Common myeloid progenitor, CD34-positive (primary cell): ENCODE data around the gene MYMK.

Experiments
- CTCF ChIA-PET: fragments of 350-600 bp; sonication (Branson Sonifier 250); formaldehyde crosslinking; loops from one replicate; lab custom pipeline; 2021; ENCODE audit warnings: antibody characterized with exemption; lab: Charles Lee
- POLR2A ChIA-PET: fragments of 350-600 bp; sonication (Branson Sonifier 250); formaldehyde crosslinking; loops from one replicate; lab custom pipeline; 2021; ENCODE audit warnings: antibody characterized with exemption; lab: Charles Lee
- DNase-seq, 3 donors: peaks; one replicate each; pipeline versions ENCODE4 v3.0.0 to v3.0.0-alpha.2; 2013
- H3K27ac ChIP-seq, 2 experiments: 1 replicate in 1 of 2; 2 replicates in 1 of 2; pipeline ENCODE4 v1.7.0; 2013; ENCODE audit warnings: inconsistent platforms in 2 of 2, low read length in 2 of 2, mild to moderate bottlenecking in 2 of 2, low read depth in 1 of 2, moderate library complexity in 1 of 2; ENCODE audit not compliant: severe bottlenecking in 2 of 2, insufficient read depth in 1 of 2, poor library complexity in 1 of 2
- H3K27me3 ChIP-seq, 5 experiments: replicated peaks in 2 of 5; 1 replicate in 3 of 5; 2 replicates in 2 of 5; pipeline versions ENCODE4 v1.6.1 to v1.7.0; 2013; ENCODE audit warnings: low read length in 4 of 5, mild to moderate bottlenecking in 2 of 5, moderate library complexity in 2 of 5, inconsistent platforms in 1 of 5; ENCODE audit not compliant: insufficient read depth in 5 of 5, control insufficient read depth in 4 of 5
- H3K36me3 ChIP-seq, 4 experiments: 1 replicate in 2 of 4; 2 replicates in 2 of 4; pipeline versions ENCODE4 v1.6.1 to v1.7.0; 2013; ENCODE audit warnings: low read length in 3 of 4, control low read depth in 1 of 4, mild to moderate bottlenecking in 1 of 4; ENCODE audit not compliant: control insufficient read depth in 4 of 4, insufficient read depth in 4 of 4
- H3K4me1 ChIP-seq, 4 experiments: 1 replicate in 3 of 4; 2 replicates in 1 of 4; pipeline versions ENCODE4 v1.6.1 to v1.7.1; 2013; ENCODE audit warnings: low read length in 3 of 4, mild to moderate bottlenecking in 3 of 4, control low read depth in 1 of 4, inconsistent platforms in 1 of 4, moderate library complexity in 1 of 4; ENCODE audit not compliant: control insufficient read depth in 4 of 4, insufficient read depth in 4 of 4; ENCODE audit errors: control extremely low read depth in 1 of 4
- H3K4me3 ChIP-seq, 7 experiments: 1 replicate in 4 of 7; 2 replicates in 3 of 7; pipeline versions ENCODE4 v1.5.1 to v1.7.0; 2013; ENCODE audit warnings: mild to moderate bottlenecking in 7 of 7, low read length in 6 of 7, moderate library complexity in 6 of 7, inconsistent platforms in 2 of 7, low read depth in 2 of 7, control low read depth in 1 of 7; ENCODE audit not compliant: insufficient read depth in 4 of 7, control insufficient read depth in 1 of 7; ENCODE audit errors: extremely low read depth in 1 of 7
- H3K9me3 ChIP-seq, 5 experiments: 1 replicate in 4 of 5; 2 replicates in 1 of 5; pipeline versions ENCODE4 v1.6.1 to v1.7.1; 2013; ENCODE audit warnings: low read length in 4 of 5, mild to moderate bottlenecking in 2 of 5, inconsistent platforms in 1 of 5, low read depth in 1 of 5, moderate library complexity in 1 of 5; ENCODE audit not compliant: control insufficient read depth in 4 of 5, insufficient read depth in 2 of 5; ENCODE audit errors: control extremely low read depth in 1 of 5
- WGBS: methylation state at CpG from one replicate; pipeline ENCODE4 v1.1.5; 2013; ENCODE audit not compliant: insufficient coverage; 5-methylcytosine and 5-hydroxymethylcytosine counted together

Gene MYMK

DNA sequence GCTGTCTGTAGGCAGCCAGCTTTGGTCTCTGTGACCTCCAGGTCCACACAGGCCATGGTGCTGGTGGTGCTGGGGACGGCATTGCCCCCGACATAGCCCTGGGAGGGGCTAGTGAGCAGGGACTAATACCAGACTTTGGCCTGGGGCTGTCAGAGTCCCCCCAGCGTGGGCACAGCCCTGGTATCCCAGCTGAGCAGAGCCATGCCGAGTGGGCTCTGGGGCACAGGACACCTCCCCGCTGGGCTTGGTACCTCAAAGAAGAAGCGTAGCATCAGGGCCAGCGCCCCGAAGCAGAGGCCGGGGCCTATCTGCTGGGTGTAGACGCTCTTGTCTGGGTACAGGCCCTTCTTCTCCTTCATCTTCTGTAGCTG lies 9.5 kb downstream of the MYMK start:
- CTCF ChIA-PET, result interaction anchor here (0.8 kb wide), 1 partner anchor 15 kb away, joined by 3 read pairs; no protein-coding TSS in a partner anchor
- Histone ChIP-seq H3K27ac (no peak overlapping the region), H3K9me3 (no peaks in the 10 kb centered on the region), H3K36me3 (no peaks in the 10 kb centered on the region), H3K27me3 (no peaks in the 10 kb centered on the region), H3K4me1 (peaks cover 0 to 7% (median 0%) of the 10 kb centered on the region in 4 experiments), H3K4me3 (no peak overlapping the region)
- no peak for DNase-seq
- POLR2A ChIA-PET, result no interaction called here
- WGBS, result 96% methylated on average over 9 of the region's 10 CpGs

DNA sequence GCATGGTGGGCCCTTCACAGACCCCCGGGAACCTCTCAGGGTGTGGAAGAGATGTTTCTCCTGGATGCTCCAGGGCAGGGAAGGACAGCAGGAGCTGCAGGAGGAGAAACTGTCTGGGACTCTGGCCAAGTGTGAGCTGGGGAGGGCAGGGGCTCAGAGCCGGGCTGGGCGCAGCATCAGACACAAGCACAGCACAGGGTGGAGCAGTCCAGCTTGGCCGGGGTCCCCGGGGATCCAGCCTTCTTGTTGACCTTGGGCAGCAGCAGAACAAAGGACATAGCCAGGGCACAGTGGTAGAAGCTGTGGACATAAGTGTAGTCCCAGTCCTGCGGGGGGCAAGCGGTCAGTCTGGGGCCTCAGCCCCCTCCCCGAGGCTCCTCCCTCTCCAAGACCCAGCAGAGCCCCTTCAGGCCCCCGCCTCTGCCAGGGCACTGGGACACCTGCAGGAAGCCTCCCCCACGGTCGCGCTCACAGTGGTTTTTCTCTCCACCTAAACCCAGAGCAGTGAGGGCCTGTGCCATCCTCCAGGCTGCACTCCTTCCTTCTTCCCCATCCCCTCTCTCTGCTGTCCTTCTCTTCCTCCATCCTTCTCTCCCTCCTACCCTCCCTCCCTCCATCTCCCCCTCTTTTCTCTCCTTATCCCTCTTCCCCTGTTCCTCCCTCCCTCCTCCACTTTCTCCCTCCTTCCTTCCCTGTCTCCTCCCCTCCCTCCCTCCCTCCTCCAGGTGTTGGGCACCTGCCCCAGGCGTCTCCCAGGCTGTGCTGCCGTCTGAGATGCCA lies 10.1 kb downstream of the MYMK start:
- WGBS, result 70% methylated on average over 13 of the region's 14 CpGs
- no peak for DNase-seq

GRCh38 chr9:133513214-133514100 lies 11.3 kb downstream of the MYMK start:
- Histone ChIP-seq H3K36me3 (no peaks in the 10 kb centered on the region), H3K4me1 (peaks cover 0 to 23% (median 15%) of the 10 kb centered on the region in 4 experiments), H3K9me3 (no peaks in the 10 kb centered on the region), H3K27me3 (no peaks in the 10 kb centered on the region), H3K27ac (no peak overlapping the region), H3K4me3 (no peak overlapping the region)
- CTCF ChIA-PET, result interaction anchor here (1.0 kb wide), 1 partner anchor 33 kb away, joined by 3 read pairs; no protein-coding TSS in a partner anchor
- WGBS, result 90% methylated on average over 20 of the region's 28 CpGs
- no peak for DNase-seq
- POLR2A ChIA-PET, result no interaction called here

More for the DNA sequence above, 10.1 kb downstream of the MYMK start:
- ChIA-PET POLR2A (interaction anchor here (0.6 kb wide), 1 partner anchor 158 kb away, joined by 4 read pairs; no protein-coding TSS in a partner anchor), CTCF (interaction anchor here (1.0 kb wide), 1 partner anchor 34 kb away, joined by 3 read pairs; no protein-coding TSS in a partner anchor)
- no peak overlapping the region for H3K4me3 ChIP-seq
- H3K36me3 ChIP-seq, result no peaks in the 10 kb centered on the region
- no peaks in the 10 kb centered on the region for H3K9me3 ChIP-seq
- H3K27ac ChIP-seq, result no peak overlapping the region
- peaks cover 0 to 12% (median 4%) of the 10 kb centered on the region in 4 experiments for H3K4me1 ChIP-seq
- H3K27me3 ChIP-seq, result no peaks in the 10 kb centered on the region

DNA sequence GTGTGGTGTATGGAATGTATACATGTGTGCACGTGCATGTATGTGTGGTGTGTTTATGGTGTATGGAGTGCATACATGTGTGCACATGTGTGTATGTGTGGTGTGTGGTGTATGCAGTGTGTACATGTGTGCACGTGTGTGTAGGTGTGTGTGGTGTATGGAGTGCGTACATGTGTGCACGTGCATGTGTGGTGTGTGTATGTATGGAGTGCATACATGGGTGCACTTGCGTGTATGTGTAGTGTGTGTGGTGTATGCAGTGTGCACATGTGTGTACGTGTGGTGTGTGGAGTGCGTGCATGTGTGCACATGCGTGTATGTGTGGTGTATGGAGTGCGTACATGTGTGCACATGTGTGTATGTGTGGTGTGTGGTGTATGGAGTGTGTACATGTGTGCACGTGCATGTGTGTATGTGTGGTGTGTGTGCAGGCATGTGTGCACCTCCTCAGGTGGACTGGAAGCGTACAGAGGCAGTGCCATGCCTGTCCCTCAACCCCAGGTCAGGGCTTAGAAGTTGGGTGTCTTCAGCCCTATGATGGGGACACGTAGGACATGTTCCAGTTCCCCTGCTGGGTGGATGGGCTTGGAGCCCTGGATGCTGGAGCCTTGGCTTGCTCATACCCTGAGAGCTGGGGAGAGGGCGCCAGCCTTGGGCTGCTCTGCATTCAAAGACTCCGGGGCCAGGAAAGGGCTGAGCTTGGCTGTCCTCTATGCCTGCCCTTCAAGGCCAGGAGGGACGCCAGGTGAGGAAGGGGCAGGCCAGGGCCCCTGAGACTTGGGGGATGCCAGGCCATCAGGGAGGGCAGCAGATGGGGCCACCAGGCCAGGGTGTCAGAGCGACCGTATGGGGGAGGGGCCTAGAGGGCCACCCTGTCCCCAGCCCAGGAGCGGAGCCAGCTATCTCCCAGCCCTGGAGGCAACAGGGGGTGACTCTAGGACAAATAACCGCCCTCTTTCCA lies 12.2 kb downstream of the MYMK start:
- no peak for DNase-seq
- Histone ChIP-seq H3K27ac (no peak overlapping the region), H3K4me1 (peaks cover 0 to 30% (median 20%) of the 10 kb centered on the region in 4 experiments), H3K27me3 (no peaks in the 10 kb centered on the region), H3K36me3 (no peaks in the 10 kb centered on the region), H3K9me3 (no peaks in the 10 kb centered on the region), H3K4me3 (no peak overlapping the region)
- WGBS, result 99% methylated on average over 16 of the region's 19 CpGs
- ChIA-PET POLR2A (no interaction called here), CTCF (no interaction called here)

GRCh38 chr9:133511607-133512006 lies 13.2 kb downstream of the MYMK start:
- POLR2A ChIA-PET, result no interaction called here
- no peak for DNase-seq

GRCh38 chr9:133510926-133511505 lies 13.7 kb downstream of the MYMK start:
- DNase-seq, result no peak
- ChIA-PET CTCF (interaction anchor here (1.0 kb wide), 1 partner anchor 204 kb away, joined by 3 read pairs; no protein-coding TSS in a partner anchor), POLR2A (no interaction called here)
- H3K36me3 ChIP-seq, result no peaks in the 10 kb centered on the region
- H3K27ac ChIP-seq, result no peak overlapping the region
- no peak overlapping the region for H3K4me3 ChIP-seq
- H3K27me3 ChIP-seq, result no peaks in the 10 kb centered on the region
- peaks cover 0 to 30% (median 20%) of the 10 kb centered on the region in 4 experiments for H3K4me1 ChIP-seq
- H3K9me3 ChIP-seq, result no peaks in the 10 kb centered on the region
- 98% methylated on average over 22 of the region's 27 CpGs for WGBS

More at GRCh38 chr9:133511607-133512006, 13.2 kb downstream of the MYMK start:
- no peak overlapping the region for H3K4me3 ChIP-seq
- no peaks in the 10 kb centered on the region for H3K36me3 ChIP-seq
- no peaks in the 10 kb centered on the region for H3K27me3 ChIP-seq
- CTCF ChIA-PET, result no interaction called here
- no peak overlapping the region for H3K27ac ChIP-seq
- H3K9me3 ChIP-seq, result no peaks in the 10 kb centered on the region
- H3K4me1 ChIP-seq, result peaks cover 0 to 30% (median 20%) of the 10 kb centered on the region in 4 experiments
- WGBS, result 90% methylated on average over 8 of the region's 10 CpGs
